Uterus (tissue), 4 donors: Measurements from ENCODE around the gene KCNAB1. TPM values are rescaled to one million over a fixed set of nuclear protein-coding genes. Genes with fewer than 3 reads are reported as not detected.

Experiments used
- DNase-seq, 2 donors: peaks; one replicate each; pipeline ENCODE4 v3.0.0-alpha.2; 2019 to 2020
- H3K27ac ChIP-seq, 2 donors: fragments of 200-600 bp; sonication (generic); 1 replicate in 1 of 2; 2 replicates in 1 of 2; pipeline ENCODE4 v1.5.1; 2016 to 2018
- H3K27me3 ChIP-seq, 2 donors: fragments of 200-600 bp; sonication (generic); one replicate each; pipeline ENCODE4 v1.5.1; 2018 to 2019; ENCODE audit warnings: control low read depth in 1 of 2
- H3K36me3 ChIP-seq, 2 donors: fragments of 200-600 bp; sonication (generic); one replicate each; pipeline ENCODE4 v1.5.1; 2019; ENCODE audit warnings: control low read depth in 1 of 2
- H3K4me1 ChIP-seq, 2 donors: fragments of 200-600 bp; sonication (generic); one replicate each; pipeline ENCODE4 v1.5.1; 2018 to 2019; ENCODE audit warnings: control low read depth in 1 of 2
- H3K4me3 ChIP-seq, 2 donors: fragments of 200-600 bp; sonication (generic); 1 replicate in 1 of 2; 2 replicates in 1 of 2; pipeline ENCODE4 v1.5.1; 2018 to 2019; ENCODE audit warnings: mild to moderate bottlenecking in 1 of 2
- H3K9me3 ChIP-seq, 2 donors: fragments of 200-600 bp; sonication (generic); one replicate each; pipeline ENCODE4 v1.5.1; 2019; ENCODE audit warnings: control low read depth in 1 of 2
- CTCF ChIP-seq, 4 experiments: fragments of 200-600 bp in 2 of 4; fragments of 450-650 bp in 2 of 4; sonication (generic) in 2 of 4; IDR thresholded peaks; one replicate each; pipeline ENCODE4 v1.5.1; 2016 to 2019; ENCODE audit warnings: antibody characterized with exemption in 4 of 4, mild to moderate bottlenecking in 2 of 4, moderate library complexity in 1 of 4
- POLR2A ChIP-seq, 2 donors: fragments of 450-650 bp; IDR thresholded peaks; one replicate each; pipeline ENCODE4 v1.6.1; 2016; ENCODE audit warnings: antibody characterized with exemption in 2 of 2, mild to moderate bottlenecking in 1 of 2, moderate library complexity in 1 of 2
- intact Hi-C: fragments of 100-400 bp; cut with DNase I; formaldehyde crosslinking; loops from one replicate; pipeline ENCODE4 v1.15.1; 2023; ENCODE audit warnings: low total_unique reads
- total RNA-seq, 4 donors: library from RNA; depleted of rRNA in 3 of 4; stranded (reverse); fragments of >200 nt in 3 of 4; gene quantifications; one replicate each; pipeline versions ENCODE4 v1.1.0 to v1.2.4, GENCODE V29; 2014 to 2023
- donor health status: DM: yes; HTN: yes; CAD: no.

The KCNAB1 gene
- total RNA-seq, 4 donors from 2014 or later = 1.3 to 12.8 (median 6.8) TPM

- TF ChIP-seq CTCF (IDR thresholded peaks at IDR 0.05) (no peak), POLR2A (IDR thresholded peaks at IDR 0.05) (no peak)
- Histone ChIP-seq H3K4me3 (no peak overlapping the region), H3K27ac (no peak overlapping the region), H3K27me3 (no peaks in the 10 kb centered on the region), H3K9me3 (no peaks in the 10 kb centered on the region), H3K36me3 (no peaks in the 10 kb centered on the region), H3K4me1 (no peaks in the 10 kb centered on the region)
- no peak for DNase-seq
- intact Hi-C loops = no loop called here
Observed at GRCh38 chr3:156317462-156318074, 197.2 kb downstream of the KCNAB1 start.

GRCh38 chr3:156321945-156322344 is 201.6 kb downstream of the KCNAB1 start:
- Histone ChIP-seq H3K4me3 (no peak overlapping the region), H3K27me3 (no peaks in the 10 kb centered on the region), H3K27ac (no peak overlapping the region), H3K4me1 (no peaks in the 10 kb centered on the region), H3K36me3 (no peaks in the 10 kb centered on the region), H3K9me3 (no peaks in the 10 kb centered on the region)
- intact Hi-C loops = no loop called here
- DNase-seq = no peak
- no peak for TF ChIP-seq POLR2A (IDR thresholded peaks at IDR 0.05)
- no peak for TF ChIP-seq CTCF (IDR thresholded peaks at IDR 0.05)

- no peaks in the 10 kb centered on the region for H3K9me3 ChIP-seq
- no peaks in the 10 kb centered on the region for H3K4me1 ChIP-seq
- no peaks in the 10 kb centered on the region for H3K27me3 ChIP-seq
- intact Hi-C loops = no loop called here
- DNase-seq = no peak
- no peaks in the 10 kb centered on the region for H3K36me3 ChIP-seq
- TF ChIP-seq POLR2A (IDR thresholded peaks at IDR 0.05) = no peak
- TF ChIP-seq CTCF (IDR thresholded peaks at IDR 0.05) = no peak
- H3K4me3 ChIP-seq = no peak overlapping the region
- H3K27ac ChIP-seq = no peak overlapping the region
Observed at GRCh38 chr3:156323466-156323865, 203.1 kb downstream of the KCNAB1 start.

- Histone ChIP-seq H3K9me3 (no peaks in the 10 kb centered on the region), H3K27me3 (no peaks in the 10 kb centered on the region), H3K36me3 (no peaks in the 10 kb centered on the region), H3K27ac (no peak overlapping the region), H3K4me1 (no peaks in the 10 kb centered on the region), H3K4me3 (no peak overlapping the region)
- intact Hi-C loops = no loop called here
- no peak for TF ChIP-seq CTCF (IDR thresholded peaks at IDR 0.05)
- no peak for TF ChIP-seq POLR2A (IDR thresholded peaks at IDR 0.05)
- DNase-seq = no peak
Observed at GRCh38 chr3:156330415-156330814, 210.0 kb downstream of the KCNAB1 start.

GRCh38 chr3:156332304-156332703 is 211.9 kb downstream of the KCNAB1 start:
- H3K27ac ChIP-seq = no peak overlapping the region
- H3K27me3 ChIP-seq = no peaks in the 10 kb centered on the region
- TF ChIP-seq POLR2A (IDR thresholded peaks at IDR 0.05) (no peak), CTCF (IDR thresholded peaks at IDR 0.05) (no peak)
- H3K36me3 ChIP-seq = no peaks in the 10 kb centered on the region
- DNase-seq = no peak
- H3K4me3 ChIP-seq = no peak overlapping the region
- intact Hi-C loops = no loop called here
- no peaks in the 10 kb centered on the region for H3K9me3 ChIP-seq
- no peaks in the 10 kb centered on the region for H3K4me1 ChIP-seq
